ENCODE results near the gene ARL2. TPM values are rescaled to one million over a fixed set of nuclear protein-coding genes. Genes with fewer than 3 reads are reported as not detected.

Gene ARL2
- total and polyA plus RNA-seq, 11 donors: 90.3 to 241 (median 117) TPM

DNA sequence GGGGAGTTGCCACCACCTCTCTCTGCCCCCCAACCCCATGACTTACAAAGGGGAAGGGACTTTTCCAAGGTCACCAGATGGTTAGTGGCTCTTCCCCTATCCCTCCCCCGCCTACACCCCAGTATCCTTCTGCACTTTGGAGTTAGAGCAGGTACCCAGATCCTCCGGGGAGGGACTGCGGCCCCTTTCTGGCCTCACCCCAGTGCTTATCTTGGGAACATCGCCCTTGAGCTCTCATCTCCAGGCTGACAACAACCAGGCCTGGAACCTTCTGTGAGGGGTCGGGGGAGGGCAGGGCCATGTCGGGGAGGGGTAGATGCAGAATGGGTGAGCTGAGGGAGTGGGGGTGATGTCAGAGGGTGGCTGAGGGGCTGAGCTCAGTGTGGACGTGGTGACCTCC, 51.9 kb downstream of the ARL2 start:
- Histone ChIP-seq H3K27ac (no peak overlapping the region), H3K4me1 (no peaks in the 10 kb centered on the region), H3K36me3 (no peaks in the 10 kb centered on the region), H3K9me3 (no peaks in the 10 kb centered on the region), H3K4me3 (no peak overlapping the region), H3K27me3 (no peaks in the 10 kb centered on the region)
- 53 to 61% (median 55%) methylated on average over 6 to 7 of the region's 7 CpGs for WGBS, 4 donors
- no peak for ATAC-seq
- TF ChIP-seq, protein P1, sequence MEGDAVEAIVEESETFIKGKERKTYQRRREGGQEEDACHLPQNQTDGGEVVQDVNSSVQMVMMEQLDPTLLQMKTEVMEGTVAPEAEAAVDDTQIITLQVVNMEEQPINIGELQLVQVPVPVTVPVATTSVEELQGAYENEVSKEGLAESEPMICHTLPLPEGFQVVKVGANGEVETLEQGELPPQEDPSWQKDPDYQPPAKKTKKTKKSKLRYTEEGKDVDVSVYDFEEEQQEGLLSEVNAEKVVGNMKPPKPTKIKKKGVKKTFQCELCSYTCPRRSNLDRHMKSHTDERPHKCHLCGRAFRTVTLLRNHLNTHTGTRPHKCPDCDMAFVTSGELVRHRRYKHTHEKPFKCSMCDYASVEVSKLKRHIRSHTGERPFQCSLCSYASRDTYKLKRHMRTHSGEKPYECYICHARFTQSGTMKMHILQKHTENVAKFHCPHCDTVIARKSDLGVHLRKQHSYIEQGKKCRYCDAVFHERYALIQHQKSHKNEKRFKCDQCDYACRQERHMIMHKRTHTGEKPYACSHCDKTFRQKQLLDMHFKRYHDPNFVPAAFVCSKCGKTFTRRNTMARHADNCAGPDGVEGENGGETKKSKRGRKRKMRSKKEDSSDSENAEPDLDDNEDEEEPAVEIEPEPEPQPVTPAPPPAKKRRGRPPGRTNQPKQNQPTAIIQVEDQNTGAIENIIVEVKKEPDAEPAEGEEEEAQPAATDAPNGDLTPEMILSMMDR (IDR thresholded peaks at IDR 0.05): no peak
- no peak for TF ChIP-seq POLR2A (IDR thresholded peaks at IDR 0.05)
- no peak for DNase-seq
- intact Hi-C loops (cut with DNase I): no loop called here

DNA sequence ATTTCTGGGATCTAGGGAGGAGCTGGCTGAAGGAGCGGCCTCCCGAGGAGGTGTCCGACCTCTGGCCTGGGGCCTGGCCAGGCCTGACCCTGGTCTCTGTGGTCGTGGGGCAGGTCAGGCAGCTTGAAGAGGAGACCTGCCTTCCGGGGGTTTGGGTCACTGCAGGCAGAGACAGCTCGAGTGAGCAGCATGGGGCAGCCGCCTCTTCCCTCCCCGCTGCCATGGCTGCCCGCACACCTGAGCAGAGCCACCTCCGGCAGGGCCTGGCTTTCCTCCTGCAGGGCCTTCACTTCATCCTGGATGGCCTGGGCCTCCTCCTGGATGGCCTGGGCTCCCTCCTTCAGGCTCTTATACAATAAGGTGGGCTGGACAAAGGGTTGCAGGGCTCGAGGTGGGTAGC, 52.4 kb downstream of the ARL2 start:
- WGBS, 4 donors: 72 to 84% (median 74%) methylated on average over 2 to 11 of the region's 11 CpGs
- Histone ChIP-seq H3K36me3 (no peaks in the 10 kb centered on the region), H3K4me3 (no peak overlapping the region), H3K4me1 (no peaks in the 10 kb centered on the region), H3K9me3 (no peaks in the 10 kb centered on the region), H3K27ac (no peak overlapping the region), H3K27me3 (no peaks in the 10 kb centered on the region)
- TF ChIP-seq POLR2A (IDR thresholded peaks at IDR 0.05): no peak
- TF ChIP-seq, protein P1 (IDR thresholded peaks at IDR 0.05): no peak
- ATAC-seq: no peak
- intact Hi-C loops (cut with DNase I): no loop called here
- DNase-seq: no peak

DNA sequence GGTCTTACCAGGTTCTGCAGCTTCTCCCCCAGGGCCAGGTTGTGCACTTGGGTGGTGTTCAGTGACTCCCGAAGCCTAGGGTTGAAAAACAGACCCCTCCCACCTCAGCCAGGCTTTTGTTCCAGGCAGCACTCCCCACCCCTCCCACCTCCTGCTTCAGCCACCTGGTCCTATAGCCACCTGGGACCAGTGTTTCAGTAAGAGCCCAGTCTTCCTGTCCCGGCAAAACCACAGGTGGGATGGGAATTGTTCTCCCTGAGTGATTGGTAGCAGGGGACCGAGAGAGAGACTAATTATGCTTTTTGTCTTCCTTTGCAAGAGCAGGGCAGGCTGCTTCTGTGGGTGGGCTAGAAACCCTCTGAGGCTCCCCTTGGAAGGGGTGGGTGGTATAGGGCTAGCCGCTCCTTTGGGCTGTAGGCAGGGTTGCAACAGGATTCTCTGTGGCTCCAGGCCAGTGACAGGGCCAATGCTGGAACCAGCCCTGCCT, 52.9 kb downstream of the ARL2 start:
- 69 to 86% (median 83%) methylated on average over 3 to 4 of the region's 4 CpGs for WGBS, 4 donors
- no peaks in the 10 kb centered on the region for H3K27me3 ChIP-seq
- ATAC-seq (no peak), DNase-seq (no peak)
- H3K9me3 ChIP-seq: no peaks in the 10 kb centered on the region
- H3K4me3 ChIP-seq: no peak overlapping the region
- H3K27ac ChIP-seq: no peak overlapping the region
- H3K4me1 ChIP-seq: no peaks in the 10 kb centered on the region
- intact Hi-C loops (cut with DNase I): no loop called here
- H3K36me3 ChIP-seq: no peaks in the 10 kb centered on the region
- TF ChIP-seq, protein P1 (IDR thresholded peaks at IDR 0.05): no peak
- TF ChIP-seq POLR2A (IDR thresholded peaks at IDR 0.05): no peak

DNA sequence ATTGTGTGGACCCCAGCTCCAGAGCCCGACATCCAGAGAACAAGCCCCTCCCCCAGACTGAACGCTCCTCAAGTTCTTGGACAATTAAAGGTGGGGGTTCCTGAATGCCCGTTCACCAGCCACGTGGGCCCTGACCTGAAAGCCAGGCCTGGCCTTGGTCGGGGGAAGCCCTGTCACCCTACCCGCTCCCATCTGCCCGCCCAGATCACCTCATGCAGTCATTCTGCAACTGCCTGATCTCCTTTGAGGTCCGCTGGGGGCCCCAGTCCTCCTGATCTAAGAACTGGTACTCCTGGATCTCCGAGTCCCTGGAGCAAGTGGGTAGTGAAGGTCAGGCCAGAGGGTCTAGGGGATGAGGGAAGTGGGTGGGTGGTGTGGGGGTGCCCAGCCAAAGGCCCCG, 53.5 kb downstream of the ARL2 start:
- DNase-seq (no peak), ATAC-seq (no peak)
- Histone ChIP-seq H3K4me3 (no peak overlapping the region), H3K27ac (no peak overlapping the region), H3K27me3 (no peaks in the 10 kb centered on the region), H3K9me3 (no peaks in the 10 kb centered on the region), H3K36me3 (no peaks in the 10 kb centered on the region), H3K4me1 (no peaks in the 10 kb centered on the region)
- TF ChIP-seq, protein P1 (IDR thresholded peaks at IDR 0.05): no peak
- no peak for TF ChIP-seq POLR2A (IDR thresholded peaks at IDR 0.05)
- intact Hi-C loops (cut with DNase I): no loop called here
- 78 to 89% (median 84%) methylated on average over 10 of the region's 10 CpGs for WGBS, 4 donors
